AG04450 (cell line): Measurements from ENCODE around the gene HPRT1. TPM values are rescaled to one million over a fixed set of nuclear protein-coding genes. Genes with fewer than 3 reads are reported as not detected.
A peak's percentile ranks its signal among the peaks of the same experiment; 100 is the strongest.

Experiments used
- CTCF ChIA-PET: fragments of 300-600, 350-600 bp; formaldehyde crosslinking; extraction: SDS; loops from one replicate; lab custom pipeline; 2022; ENCODE audit warnings: antibody characterized with exemption, inconsistent platforms; lab: Charles Lee
- POLR2A ChIA-PET: fragments of 350-600 bp; formaldehyde crosslinking; extraction: SDS; loops from one replicate; lab custom pipeline; 2021; ENCODE audit warnings: antibody characterized with exemption, inconsistent platforms; lab: Yijun Ruan, JAX
- DNase-seq: peaks from one replicate; pipeline ENCODE4 v3.0.0-alpha.2; 2011; ENCODE audit warnings: low read depth, low spot score
- H3K27ac ChIP-seq: one replicate; pipeline ENCODE4 v1.5.1; 2012; ENCODE audit warnings: low read depth, low read length, control low read depth
- H3K27me3 ChIP-seq: one replicate; pipeline ENCODE4 v1.6.0; 2012; ENCODE audit warnings: low read length; ENCODE audit not compliant: control insufficient read depth, insufficient read depth
- H3K4me3 ChIP-seq: 2 replicates; pipeline ENCODE4 v1.5.1; 2011; ENCODE audit warnings: mild to moderate bottlenecking, low read depth, low read length, control low read depth
- H3K9me3 ChIP-seq: 2 replicates; pipeline ENCODE4 v1.5.1; 2012; ENCODE audit warnings: low read length; ENCODE audit not compliant: control insufficient read depth, insufficient read depth
- polyA plus RNA-seq: library from polyadenylated mRNA; depleted of rRNA; stranded (reverse); fragments of >200 nt; gene quantifications from 2 replicates; pipeline ENCODE4 v1.2.3, GENCODE V29; 2011
- TF ChIP-seq, protein P1 (sequence below): IDR thresholded peaks from 2 replicates; pipeline ENCODE4 v1.5.1; 2011; ENCODE audit warnings: low read depth, low read length, control low read depth, inconsistent platforms

HPRT1 gene
- polyA plus RNA-seq, 1 experiment = 32.8 TPM

DNA sequence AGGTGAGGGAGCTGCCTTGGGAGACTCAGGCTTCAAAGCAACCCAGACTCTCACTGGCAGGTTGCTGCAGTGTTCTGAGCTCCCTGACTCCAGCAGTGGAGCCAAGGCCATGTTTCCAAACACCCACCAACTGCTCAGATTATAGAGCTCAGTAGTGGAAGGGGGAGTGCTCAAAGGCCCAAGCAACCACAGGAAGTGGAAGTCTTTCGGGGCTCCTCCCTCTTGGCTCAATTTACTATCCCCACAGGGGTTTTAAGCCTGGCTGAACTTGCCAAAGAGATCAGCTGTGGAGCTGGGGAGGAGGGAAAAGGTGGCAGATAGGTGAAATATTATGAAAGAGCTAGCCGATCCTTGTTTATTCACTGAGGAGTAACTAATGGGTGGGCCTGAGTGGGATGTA, 82.5 kb downstream of the HPRT1 start:
- POLR2A ChIA-PET = interaction anchor here (1.1 to 1.7 kb wide), 3 partner anchors 22 to 89 kb away, joined by 3 to 7 read pairs (median 5); no protein-coding TSS in a partner anchor
- DNase-seq = no peak
- Histone ChIP-seq H3K9me3 (peaks cover 9% of the 10 kb centered on the region; the same call in 1 of the 2 replicates), H3K27me3 (no peaks in the 10 kb centered on the region), H3K4me3 (no peak overlapping the region), H3K27ac (peak overlapping the region; percentile 31)
- TF ChIP-seq, protein P1, sequence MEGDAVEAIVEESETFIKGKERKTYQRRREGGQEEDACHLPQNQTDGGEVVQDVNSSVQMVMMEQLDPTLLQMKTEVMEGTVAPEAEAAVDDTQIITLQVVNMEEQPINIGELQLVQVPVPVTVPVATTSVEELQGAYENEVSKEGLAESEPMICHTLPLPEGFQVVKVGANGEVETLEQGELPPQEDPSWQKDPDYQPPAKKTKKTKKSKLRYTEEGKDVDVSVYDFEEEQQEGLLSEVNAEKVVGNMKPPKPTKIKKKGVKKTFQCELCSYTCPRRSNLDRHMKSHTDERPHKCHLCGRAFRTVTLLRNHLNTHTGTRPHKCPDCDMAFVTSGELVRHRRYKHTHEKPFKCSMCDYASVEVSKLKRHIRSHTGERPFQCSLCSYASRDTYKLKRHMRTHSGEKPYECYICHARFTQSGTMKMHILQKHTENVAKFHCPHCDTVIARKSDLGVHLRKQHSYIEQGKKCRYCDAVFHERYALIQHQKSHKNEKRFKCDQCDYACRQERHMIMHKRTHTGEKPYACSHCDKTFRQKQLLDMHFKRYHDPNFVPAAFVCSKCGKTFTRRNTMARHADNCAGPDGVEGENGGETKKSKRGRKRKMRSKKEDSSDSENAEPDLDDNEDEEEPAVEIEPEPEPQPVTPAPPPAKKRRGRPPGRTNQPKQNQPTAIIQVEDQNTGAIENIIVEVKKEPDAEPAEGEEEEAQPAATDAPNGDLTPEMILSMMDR = no peak
- CTCF ChIA-PET = interaction anchor here (1.2 to 2.1 kb wide), 3 partner anchors 22 to 240 kb away, joined by 3 to 7 read pairs (median 5); no protein-coding TSS in a partner anchor

DNA sequence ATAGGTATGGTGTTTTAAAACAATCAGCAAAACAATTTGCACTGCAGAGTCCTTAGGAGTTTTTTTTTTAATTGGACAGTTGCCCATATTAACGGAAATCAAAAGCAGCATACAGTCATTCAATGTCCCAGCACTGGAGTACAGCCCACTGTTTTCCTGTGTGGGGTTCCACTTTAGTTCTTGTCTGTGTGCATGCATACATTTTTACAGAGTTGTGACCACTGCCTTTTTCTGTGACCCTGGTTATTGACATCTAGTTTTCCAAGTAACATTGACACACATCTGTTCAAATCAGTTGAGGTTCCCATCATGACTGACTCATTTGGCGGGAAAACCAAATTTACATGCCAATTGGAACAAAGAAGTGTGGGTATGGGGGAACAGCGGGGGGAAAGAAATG, 83.3 kb downstream of the HPRT1 start:
- CTCF ChIA-PET = interaction anchor here (0.5 to 2.1 kb wide), 3 partner anchors 60 to 239 kb away, joined by 3 to 5 read pairs (median 3); no protein-coding TSS in a partner anchor
- Histone ChIP-seq H3K27me3 (no peaks in the 10 kb centered on the region), H3K27ac (peak overlapping the region; percentile 11), H3K4me3 (no peak overlapping the region), H3K9me3 (peaks cover 9% of the 10 kb centered on the region; the same call in 1 of the 2 replicates)
- TF ChIP-seq, protein P1 = no peak
- DNase-seq = no peak
- POLR2A ChIA-PET = interaction anchor here (1.4 to 2.7 kb wide), 2 partner anchors 23 to 88 kb away, joined by 7 to 11 read pairs; no protein-coding TSS in a partner anchor

DNA sequence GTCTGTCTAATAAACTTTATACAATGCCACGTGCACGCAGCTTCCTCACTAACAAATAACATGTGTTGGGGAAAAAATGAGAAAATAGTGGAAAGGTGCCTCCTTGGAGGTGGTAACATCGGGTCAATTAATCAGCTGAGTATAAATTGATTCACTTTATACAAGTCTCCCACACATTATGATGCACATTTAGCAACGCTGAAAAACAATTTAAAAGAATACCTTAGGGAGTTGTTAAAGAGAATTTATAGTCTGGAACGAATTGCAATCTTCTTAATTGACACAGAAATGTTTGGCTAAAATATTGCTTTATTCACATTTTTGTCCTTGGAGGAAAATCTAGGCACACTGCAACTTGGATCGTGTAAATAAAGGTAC, 84.2 kb downstream of the HPRT1 start:
- no peak for DNase-seq
- Histone ChIP-seq H3K9me3 (peaks cover 9% of the 10 kb centered on the region; the same call in 1 of the 2 replicates), H3K27ac (no peak overlapping the region), H3K4me3 (no peak overlapping the region), H3K27me3 (no peaks in the 10 kb centered on the region)
- POLR2A ChIA-PET = interaction anchor here (0.6 to 2.7 kb wide), 3 partner anchors 9 to 87 kb away, joined by 3 to 11 read pairs (median 7); no protein-coding TSS in a partner anchor
- CTCF ChIA-PET = interaction anchor here (0.5 to 1.3 kb wide), 2 partner anchors 209 to 219 kb away, joined by 3 to 4 read pairs; no protein-coding TSS in a partner anchor
- TF ChIP-seq, protein P1 = no peak

DNA sequence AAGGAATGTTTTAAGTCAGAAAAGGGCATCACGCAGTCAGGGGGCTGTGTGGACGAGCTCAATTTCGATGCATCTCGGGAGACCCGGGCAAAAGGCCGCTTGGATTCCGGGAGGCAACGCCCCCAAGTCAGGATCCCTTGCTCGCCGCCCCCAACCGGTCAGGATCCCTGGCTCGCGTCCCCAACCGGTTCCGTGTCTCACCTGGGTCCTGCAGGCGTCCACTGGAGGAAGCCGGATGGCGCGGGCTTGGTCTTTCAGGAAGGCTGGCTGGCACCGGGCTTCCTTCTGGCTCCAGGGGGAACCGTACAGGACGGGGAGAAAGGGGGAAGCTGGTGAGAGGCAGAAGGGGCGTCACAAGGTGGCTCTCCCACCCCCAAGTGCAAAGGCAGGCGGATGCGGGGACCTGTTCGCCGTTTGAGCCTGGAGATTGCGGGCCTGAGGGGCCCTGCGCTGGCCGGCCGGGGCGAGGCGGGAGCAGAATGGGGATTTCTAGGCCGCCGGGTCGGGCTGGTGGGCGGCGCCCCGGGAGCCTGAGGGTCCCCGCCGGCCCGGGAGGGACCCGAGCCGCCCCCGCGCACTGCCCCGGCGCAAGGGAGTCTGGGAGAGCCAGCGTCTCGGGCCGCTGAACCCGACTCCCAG, 84.7 kb downstream of the HPRT1 start:
- ChIA-PET POLR2A (interaction anchor here (0.6 to 2.7 kb wide), 4 partner anchors 10 to 87 kb away, joined by 3 to 11 read pairs (median 6); no protein-coding TSS in a partner anchor), CTCF (interaction anchor here (1.3 kb wide), 1 partner anchor 209 kb away, joined by 4 read pairs; no protein-coding TSS in a partner anchor)
- Histone ChIP-seq H3K27me3 (no peaks in the 10 kb centered on the region), H3K27ac (peak overlapping the region; percentile 52), H3K4me3 (no peak overlapping the region), H3K9me3 (peaks cover 9% of the 10 kb centered on the region; the same call in 1 of the 2 replicates)
- no peak for DNase-seq
- TF ChIP-seq, protein P1 = no peak
